DOHH2 (cell line): ENCODE measurements around the gene DEAF1.

Source experiments
- H3F3A ChIP-seq: fragments of 200-600 bp; sonication (generic), shearing (Covaris generic); 2 replicates; pipeline ENCODE4 v1.6.0; 2016; ENCODE audit warnings: antibody characterized with exemption, mild to moderate bottlenecking; ENCODE audit not compliant: control insufficient read depth, insufficient read depth
- H3K27ac ChIP-seq: fragments of 200-600 bp; sonication (generic); 2 replicates; pipeline ENCODE4 v1.5.1; 2014; ENCODE audit warnings: low read depth, mild to moderate bottlenecking, low read length, moderate library complexity
- H3K27me3 ChIP-seq: fragments of 200-600 bp; sonication (generic); 2 replicates; pipeline ENCODE4 v1.6.1; 2014; ENCODE audit warnings: mild to moderate bottlenecking, low read length, mixed read lengths; ENCODE audit not compliant: control insufficient read depth
- H3K36me3 ChIP-seq: fragments of 200-600 bp; sonication (generic); 2 replicates; pipeline ENCODE4 v1.6.1; 2014; ENCODE audit warnings: mild to moderate bottlenecking, low read length, moderate library complexity, mixed read lengths; ENCODE audit not compliant: control insufficient read depth
- H3K4me1 ChIP-seq: fragments of 200-600 bp; sonication (generic); 2 replicates; pipeline ENCODE4 v1.6.1; 2014; ENCODE audit warnings: mild to moderate bottlenecking, low read length, mixed read lengths; ENCODE audit not compliant: control insufficient read depth
- H3K4me2 ChIP-seq: fragments of 200-600 bp; sonication (generic); 2 replicates; pipeline ENCODE4 v1.6.0; 2014; ENCODE audit warnings: mild to moderate bottlenecking, low read length, moderate library complexity
- H3K4me3 ChIP-seq: fragments of 200-600 bp; sonication (generic); 2 replicates; pipeline ENCODE4 v1.5.1; 2014; ENCODE audit warnings: mild to moderate bottlenecking, low read length, mixed read lengths
- H3K79me2 ChIP-seq: fragments of 200-600 bp; sonication (generic); 2 replicates; pipeline ENCODE4 v1.6.1; 2014; ENCODE audit warnings: mild to moderate bottlenecking, low read length, mixed read lengths; ENCODE audit not compliant: control insufficient read depth
- H3K9me2 ChIP-seq: fragments of 200-600 bp; sonication (generic); replicated peaks from 2 replicates; pipeline ENCODE4 v1.6.1; 2014; ENCODE audit warnings: mild to moderate bottlenecking, low read length, mixed read lengths; ENCODE audit not compliant: control insufficient read depth
- H3K9me3 ChIP-seq: fragments of 200-600 bp; sonication (generic); 2 replicates; pipeline ENCODE4 v1.6.1; 2014; ENCODE audit warnings: antibody characterized with exemption, low read length, mixed read lengths; ENCODE audit not compliant: control insufficient read depth, insufficient read depth
- H4K20me1 ChIP-seq: fragments of 200-600 bp; sonication (generic); 2 replicates; pipeline ENCODE4 v1.6.0; 2014; ENCODE audit warnings: low read depth, mild to moderate bottlenecking, antibody characterized with exemption, low read length, moderate library complexity; ENCODE audit not compliant: control insufficient read depth, insufficient read depth
- EZH2phosphoT487 ChIP-seq: fragments of 200-600 bp; sonication (generic); IDR thresholded peaks from 2 replicates; pipeline ENCODE4 v1.6.1; 2017; ENCODE audit warnings: borderline replicate concordance, mild to moderate bottlenecking, antibody characterized with exemption, low read length, moderate library complexity, mixed read lengths
- TF ChIP-seq, protein P1 (sequence below): fragments of 200-600 bp; sonication (generic); IDR thresholded peaks from one replicate; pipeline ENCODE4 v1.5.1; 2014; ENCODE audit warnings: antibody characterized with exemption, mild to moderate bottlenecking, low read depth, low read length; ENCODE audit not compliant: poor library complexity, severe bottlenecking

Gene DEAF1

DNA sequence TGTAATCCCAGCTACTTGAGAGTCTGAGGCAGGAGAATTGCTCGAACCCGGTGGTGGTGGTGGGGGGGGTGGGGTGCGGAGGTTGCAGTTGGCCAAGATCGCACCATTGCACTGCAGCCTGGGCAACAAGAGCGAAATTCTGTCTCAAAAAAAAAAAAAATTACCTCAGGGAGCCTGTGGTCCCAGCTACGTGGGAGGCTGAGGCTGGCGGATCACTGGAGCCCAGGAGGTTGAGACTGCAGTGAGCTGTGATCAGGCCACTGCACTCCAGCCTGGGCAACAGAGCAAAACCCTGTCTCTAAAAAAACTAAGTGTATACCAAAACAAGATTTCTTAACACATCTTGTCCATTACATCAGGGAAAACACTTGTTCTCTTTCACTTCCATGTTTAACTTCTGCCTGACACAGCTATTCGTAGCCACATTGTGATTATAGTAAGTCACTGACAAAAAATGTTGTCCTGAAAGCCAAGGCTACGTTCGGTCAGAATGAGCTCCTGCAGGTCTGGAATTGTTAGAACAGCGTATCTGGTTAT, 2.0 kb upstream of the DEAF1 start:
- Histone ChIP-seq H3K4me2 (peak overlapping the region; percentile 81), H3F3A (peaks cover 4% of the 10 kb centered on the region; the same call in 1 of the 2 replicates), H3K79me2 (peaks cover 45% of the 10 kb centered on the region), H3K9me3 (no peaks in the 10 kb centered on the region), H3K36me3 (no peaks in the 10 kb centered on the region), H3K27me3 (no peaks in the 10 kb centered on the region), H3K9me2 (no peaks in the 10 kb centered on the region), H3K27ac (peak overlapping the region; percentile 90), H4K20me1 (no peaks in the 10 kb centered on the region), H3K4me3 (peak overlapping the region; percentile 83), H3K4me1 (peaks cover 30% of the 10 kb centered on the region)
- TF ChIP-seq, protein P1, sequence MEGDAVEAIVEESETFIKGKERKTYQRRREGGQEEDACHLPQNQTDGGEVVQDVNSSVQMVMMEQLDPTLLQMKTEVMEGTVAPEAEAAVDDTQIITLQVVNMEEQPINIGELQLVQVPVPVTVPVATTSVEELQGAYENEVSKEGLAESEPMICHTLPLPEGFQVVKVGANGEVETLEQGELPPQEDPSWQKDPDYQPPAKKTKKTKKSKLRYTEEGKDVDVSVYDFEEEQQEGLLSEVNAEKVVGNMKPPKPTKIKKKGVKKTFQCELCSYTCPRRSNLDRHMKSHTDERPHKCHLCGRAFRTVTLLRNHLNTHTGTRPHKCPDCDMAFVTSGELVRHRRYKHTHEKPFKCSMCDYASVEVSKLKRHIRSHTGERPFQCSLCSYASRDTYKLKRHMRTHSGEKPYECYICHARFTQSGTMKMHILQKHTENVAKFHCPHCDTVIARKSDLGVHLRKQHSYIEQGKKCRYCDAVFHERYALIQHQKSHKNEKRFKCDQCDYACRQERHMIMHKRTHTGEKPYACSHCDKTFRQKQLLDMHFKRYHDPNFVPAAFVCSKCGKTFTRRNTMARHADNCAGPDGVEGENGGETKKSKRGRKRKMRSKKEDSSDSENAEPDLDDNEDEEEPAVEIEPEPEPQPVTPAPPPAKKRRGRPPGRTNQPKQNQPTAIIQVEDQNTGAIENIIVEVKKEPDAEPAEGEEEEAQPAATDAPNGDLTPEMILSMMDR = no peak
- no peak for TF ChIP-seq EZH2phosphoT487

DNA sequence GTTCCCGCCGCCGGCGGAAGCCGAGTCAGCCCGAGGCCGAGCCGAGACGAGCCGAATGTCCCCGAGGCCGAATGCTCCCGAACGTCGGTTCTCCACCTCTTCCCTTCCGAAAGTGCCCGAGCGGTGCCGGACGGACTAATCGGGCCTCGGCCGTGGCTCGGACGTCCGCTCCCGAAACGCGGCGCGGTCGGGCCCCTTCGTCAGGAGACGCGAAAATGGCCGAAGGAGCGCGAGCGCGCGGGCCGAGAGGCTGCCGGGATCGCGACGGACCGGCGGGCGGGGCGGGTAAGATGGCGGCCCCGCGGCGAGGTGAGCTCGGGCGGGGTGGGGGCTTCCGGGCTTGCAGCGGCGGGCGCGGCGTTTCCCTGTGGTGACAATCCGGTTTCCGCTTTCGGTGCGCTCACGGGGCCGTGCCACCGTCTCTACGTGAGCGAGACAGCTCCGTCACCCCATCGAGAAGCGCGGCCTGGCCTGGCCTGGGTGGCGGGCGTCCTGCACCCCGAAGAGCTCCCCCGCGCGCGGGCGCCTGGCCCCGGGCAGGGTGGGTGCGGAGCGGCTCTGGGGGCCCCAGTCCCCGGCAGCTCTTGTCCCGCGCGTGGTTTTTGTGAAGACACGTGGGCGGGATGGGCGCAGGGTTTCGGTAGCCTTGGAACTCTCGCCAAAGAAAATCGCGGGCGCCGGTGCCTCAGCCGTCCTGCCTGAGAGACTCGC, 671 bp upstream of the DEAF1 start, which contains the start of gene TMEM80:
Gene TMEM80 (plus strand): TSS at position 279 of the 711 bp plus-strand sequence. CDS start 12 bp downstream, at position 291.
- Histone ChIP-seq H3K9me3 (no peaks in the 10 kb centered on the region), H3K27me3 (no peaks in the 10 kb centered on the region), H3K4me2 (peak within 1 kb of the TSS; percentile 81), H3K79me2 (peaks cover 58% of the 10 kb centered on the region), H3K4me3 (peak within 1 kb of the TSS; percentile 83), H3K27ac (peak within 1 kb of the TSS; percentile 90), H3K9me2 (no peaks in the 10 kb centered on the region), H3F3A (peaks cover 4% of the 10 kb centered on the region; the same call in 1 of the 2 replicates), H3K36me3 (no peaks in the 10 kb centered on the region), H3K4me1 (peaks cover 30% of the 10 kb centered on the region), H4K20me1 (no peaks in the 10 kb centered on the region)
- TF ChIP-seq EZH2phosphoT487 = no peak
- TF ChIP-seq, protein P1 = no peak

DNA sequence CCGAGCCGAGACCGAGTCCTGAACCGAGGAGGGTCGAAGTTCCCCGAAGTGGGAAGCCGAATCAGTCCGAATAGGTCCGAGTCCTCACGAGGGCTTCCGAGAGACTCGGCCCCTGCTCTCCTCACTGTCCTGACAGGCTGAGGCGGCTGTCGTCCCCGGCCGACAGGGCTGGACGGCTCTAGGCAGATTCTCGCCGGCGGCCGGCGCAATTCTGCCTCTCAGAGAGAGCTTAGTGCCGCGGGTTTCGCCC, 191 bp upstream of the DEAF1 start:
- Histone ChIP-seq H3K27me3 (no peaks in the 10 kb centered on the region), H3K9me3 (no peaks in the 10 kb centered on the region), H4K20me1 (no peaks in the 10 kb centered on the region), H3K36me3 (no peaks in the 10 kb centered on the region), H3K9me2 (no peaks in the 10 kb centered on the region), H3K27ac (peak overlapping the region; percentile 90), H3K4me2 (peak overlapping the region; percentile 81), H3K79me2 (peaks cover 61% of the 10 kb centered on the region), H3K4me3 (peak overlapping the region; percentile 83), H3F3A (peaks cover 4% of the 10 kb centered on the region; the same call in 1 of the 2 replicates), H3K4me1 (peaks cover 30% of the 10 kb centered on the region)
- TF ChIP-seq EZH2phosphoT487 = no peak
- TF ChIP-seq, protein P1 = no peak
